SKM-1 treated with dmso at 0.1 percent for 144 hours (cell line): ENCODE measurements around the gene OR5K4.

Source experiments
- DNase-seq: peaks from one replicate; lab custom pipeline; 2025; ENCODE audit not compliant: unreplicated experiment; lab: John Stamatoyannopoulos, UW

The OR5K4 gene

GRCh38 chr3:98353554-98353953, at the start of gene OR5K4:
Gene OR5K4, plus strand, starts transcription at chr3:98353854. Its CDS starts 0 bp downstream, at chr3:98353854.
- DNase-seq = no peak

- DNase-seq = no peak
These were observed 31.6 kb upstream of the OR5K4 start for GRCh38 chr3:98322101-98322500.

- no peak for DNase-seq
These were observed 31.0 kb upstream of the OR5K4 start for GRCh38 chr3:98322686-98323085.

GRCh38 chr3:98323425-98323824, 30.2 kb upstream of the OR5K4 start:
- DNase-seq = no peak

- DNase-seq = no peak
These were observed 28.6 kb upstream of the OR5K4 start for GRCh38 chr3:98325055-98325454.

- DNase-seq = no peak
These were observed 27.4 kb upstream of the OR5K4 start for GRCh38 chr3:98326105-98326893.

- no peak for DNase-seq
These were observed 26.7 kb upstream of the OR5K4 start for GRCh38 chr3:98326945-98327344.

- DNase-seq = no peak
These were observed 24.7 kb upstream of the OR5K4 start for GRCh38 chr3:98328933-98329332.

- DNase-seq = peak; percentile 50
These were observed 24.1 kb upstream of the OR5K4 start for GRCh38 chr3:98329392-98330124.

- no peak for DNase-seq
These were observed 22.3 kb upstream of the OR5K4 start for GRCh38 chr3:98331329-98331728.

- no peak for DNase-seq
These were observed 19.6 kb upstream of the OR5K4 start for GRCh38 chr3:98333989-98334606.

- DNase-seq = no peak
These were observed 14.6 kb upstream of the OR5K4 start for GRCh38 chr3:98339031-98339430.

- no peak for DNase-seq
These were observed 11.9 kb upstream of the OR5K4 start for GRCh38 chr3:98341758-98342157.

- DNase-seq = peak; percentile 18
These were observed 9.8 kb upstream of the OR5K4 start for GRCh38 chr3:98343647-98344507.

GRCh38 chr3:98350082-98350481, 3.6 kb upstream of the OR5K4 start:
- no peak for DNase-seq

GRCh38 chr3:98359250-98359649, 5.6 kb downstream of the OR5K4 start:
- no peak for DNase-seq

- no peak for DNase-seq
These were observed 6.5 kb downstream of the OR5K4 start for GRCh38 chr3:98359993-98360675.

GRCh38 chr3:98360681-98361080, 7.0 kb downstream of the OR5K4 start:
- DNase-seq = no peak

- DNase-seq = no peak
These were observed 7.6 kb downstream of the OR5K4 start for GRCh38 chr3:98361289-98361688.

GRCh38 chr3:98367464-98368246, 14.0 kb downstream of the OR5K4 start:
- DNase-seq = no peak
